Progenitor cell of endocrine pancreas (in vitro differentiated cells): ENCODE results near the gene PALLD. TPM values are rescaled to one million over a fixed set of nuclear protein-coding genes. Genes with fewer than 3 reads are reported as not detected.

Source experiments
- DNase-seq: peaks from one replicate; pipeline ENCODE4 v3.0.0; 2021; ENCODE audit warnings: low spot score; ENCODE audit not compliant: unreplicated experiment
- H3K27ac Mint-ChIP-seq: 2 replicates; pipeline ENCODE4 v1.8.0; 2021; ENCODE audit warnings: mild to moderate bottlenecking, moderate library complexity, mixed read lengths
- H3K27me3 Mint-ChIP-seq: 2 replicates; pipeline ENCODE4 v1.8.0; 2021; ENCODE audit warnings: mixed read lengths
- H3K36me3 Mint-ChIP-seq: 2 replicates; pipeline ENCODE4 v1.8.0; 2022; ENCODE audit warnings: mixed read lengths; ENCODE audit not compliant: insufficient read depth
- H3K4me1 Mint-ChIP-seq: 2 replicates; pipeline ENCODE4 v1.8.0; 2021; ENCODE audit warnings: low read depth, mixed read lengths
- H3K4me3 Mint-ChIP-seq: 2 replicates; pipeline ENCODE4 v1.8.0; 2021; ENCODE audit warnings: low read depth, mild to moderate bottlenecking, moderate library complexity, mixed read lengths
- H3K9me3 Mint-ChIP-seq: 2 replicates; pipeline ENCODE4 v1.8.0; 2021; ENCODE audit warnings: low read depth, mixed read lengths
- total RNA-seq: library from RNA; stranded (reverse); gene quantifications from 2 replicates; pipeline ENCODE4 v1.2.1, GENCODE V29; 2021
- TF ChIP-seq, protein P1 (sequence below): fragments of 200-600 bp; sonication (generic); IDR thresholded peaks from one replicate; pipeline ENCODE4 v1.5.0; 2021; ENCODE audit warnings: antibody characterized with exemption, mild to moderate bottlenecking; ENCODE audit not compliant: unreplicated experiment

Gene PALLD
- total RNA-seq, 1 donor from 2014 or later = 43.2 TPM

DNA sequence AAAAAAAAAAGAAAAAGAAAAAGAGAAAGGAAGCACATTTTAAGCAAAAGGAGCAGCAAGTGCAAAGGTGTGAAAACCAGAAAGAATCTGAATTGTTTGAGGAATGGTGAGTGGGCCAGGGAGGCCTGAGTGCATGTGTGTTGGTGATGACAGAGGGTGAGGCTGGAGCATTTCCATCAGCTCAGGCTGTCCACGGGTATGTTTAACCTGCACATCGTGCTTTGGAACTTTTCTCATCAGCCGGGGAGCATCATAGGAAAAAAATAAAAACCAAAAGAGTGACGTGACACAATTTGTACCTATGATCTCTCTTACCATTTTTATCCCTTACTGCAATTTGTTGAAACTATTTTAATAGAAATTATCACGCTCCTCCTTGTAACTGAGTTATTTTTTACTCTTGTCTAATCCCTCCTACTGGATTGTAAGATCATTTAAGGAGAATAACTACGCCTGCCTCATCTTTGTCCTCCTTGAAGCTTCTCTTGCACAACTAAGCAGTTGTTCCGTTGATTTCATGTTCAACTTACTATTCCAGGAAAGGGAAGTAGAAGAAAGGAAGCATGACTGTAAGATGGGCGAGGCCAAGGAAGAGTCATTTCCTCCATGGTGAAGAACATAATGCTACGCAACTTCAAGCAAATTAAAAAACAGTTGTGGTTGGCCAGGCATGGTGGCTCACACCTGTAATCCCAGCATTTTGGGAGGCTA, 7.0 kb downstream of the PALLD start:
- Mint-ChIP-seq H3K27ac (no peak overlapping the region), H3K4me1 (peaks cover 6% of the 10 kb centered on the region), H3K36me3 (no peaks in the 10 kb centered on the region), H3K9me3 (no peaks in the 10 kb centered on the region), H3K27me3 (peaks cover 36% of the 10 kb centered on the region), H3K4me3 (no peak overlapping the region)
- no peak for DNase-seq
- TF ChIP-seq, protein P1, sequence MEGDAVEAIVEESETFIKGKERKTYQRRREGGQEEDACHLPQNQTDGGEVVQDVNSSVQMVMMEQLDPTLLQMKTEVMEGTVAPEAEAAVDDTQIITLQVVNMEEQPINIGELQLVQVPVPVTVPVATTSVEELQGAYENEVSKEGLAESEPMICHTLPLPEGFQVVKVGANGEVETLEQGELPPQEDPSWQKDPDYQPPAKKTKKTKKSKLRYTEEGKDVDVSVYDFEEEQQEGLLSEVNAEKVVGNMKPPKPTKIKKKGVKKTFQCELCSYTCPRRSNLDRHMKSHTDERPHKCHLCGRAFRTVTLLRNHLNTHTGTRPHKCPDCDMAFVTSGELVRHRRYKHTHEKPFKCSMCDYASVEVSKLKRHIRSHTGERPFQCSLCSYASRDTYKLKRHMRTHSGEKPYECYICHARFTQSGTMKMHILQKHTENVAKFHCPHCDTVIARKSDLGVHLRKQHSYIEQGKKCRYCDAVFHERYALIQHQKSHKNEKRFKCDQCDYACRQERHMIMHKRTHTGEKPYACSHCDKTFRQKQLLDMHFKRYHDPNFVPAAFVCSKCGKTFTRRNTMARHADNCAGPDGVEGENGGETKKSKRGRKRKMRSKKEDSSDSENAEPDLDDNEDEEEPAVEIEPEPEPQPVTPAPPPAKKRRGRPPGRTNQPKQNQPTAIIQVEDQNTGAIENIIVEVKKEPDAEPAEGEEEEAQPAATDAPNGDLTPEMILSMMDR = no peak

DNA sequence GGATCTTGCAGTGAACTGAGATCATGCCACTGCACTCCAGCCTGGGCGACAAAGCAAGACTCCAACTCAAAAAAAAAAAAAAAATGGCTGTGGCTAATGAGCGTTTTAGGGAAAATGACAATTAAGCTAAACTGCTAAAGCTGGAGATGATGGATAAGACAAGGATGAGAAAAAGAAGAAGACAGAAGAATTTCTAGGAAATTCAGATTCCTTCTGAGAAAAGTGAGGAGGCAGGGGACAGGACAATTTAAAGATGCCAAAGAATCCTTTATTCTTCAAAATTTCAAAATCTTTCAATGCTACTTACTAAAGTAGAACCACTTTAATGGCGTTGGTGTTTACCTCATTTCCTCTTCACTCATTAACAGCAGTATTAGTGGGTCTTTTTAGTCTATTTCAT, 7.7 kb downstream of the PALLD start:
- Mint-ChIP-seq H3K9me3 (no peaks in the 10 kb centered on the region), H3K27me3 (peaks cover 36% of the 10 kb centered on the region), H3K27ac (no peak overlapping the region), H3K36me3 (no peaks in the 10 kb centered on the region), H3K4me3 (no peak overlapping the region), H3K4me1 (peaks cover 6% of the 10 kb centered on the region)
- TF ChIP-seq, protein P1 = no peak
- no peak for DNase-seq

DNA sequence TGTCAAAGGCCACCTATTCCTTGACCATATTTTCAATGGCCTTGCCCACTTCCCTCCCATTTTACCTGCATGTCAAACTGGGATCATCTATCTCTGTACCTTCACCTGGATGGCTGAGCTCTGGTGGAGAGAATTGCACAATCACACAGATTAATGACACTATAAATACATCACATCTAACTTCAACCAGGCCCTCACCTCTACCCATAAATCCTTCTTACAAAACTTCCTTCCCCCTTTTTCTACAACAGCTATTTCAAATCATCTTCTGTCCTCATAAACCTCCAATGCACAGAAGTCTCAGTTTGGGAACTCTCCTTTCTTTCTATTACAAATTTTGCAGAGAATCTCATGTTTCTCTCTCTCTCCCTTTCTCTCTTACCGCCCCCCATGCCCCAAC, 9.2 kb downstream of the PALLD start:
- DNase-seq = no peak
- H3K4me3 Mint-ChIP-seq = no peak overlapping the region
- H3K27ac Mint-ChIP-seq = no peak overlapping the region
- no peaks in the 10 kb centered on the region for H3K9me3 Mint-ChIP-seq
- H3K4me1 Mint-ChIP-seq = peaks cover 6% of the 10 kb centered on the region
- TF ChIP-seq, protein P1 = no peak
- H3K27me3 Mint-ChIP-seq = peaks cover 30% of the 10 kb centered on the region
- no peaks in the 10 kb centered on the region for H3K36me3 Mint-ChIP-seq

DNA sequence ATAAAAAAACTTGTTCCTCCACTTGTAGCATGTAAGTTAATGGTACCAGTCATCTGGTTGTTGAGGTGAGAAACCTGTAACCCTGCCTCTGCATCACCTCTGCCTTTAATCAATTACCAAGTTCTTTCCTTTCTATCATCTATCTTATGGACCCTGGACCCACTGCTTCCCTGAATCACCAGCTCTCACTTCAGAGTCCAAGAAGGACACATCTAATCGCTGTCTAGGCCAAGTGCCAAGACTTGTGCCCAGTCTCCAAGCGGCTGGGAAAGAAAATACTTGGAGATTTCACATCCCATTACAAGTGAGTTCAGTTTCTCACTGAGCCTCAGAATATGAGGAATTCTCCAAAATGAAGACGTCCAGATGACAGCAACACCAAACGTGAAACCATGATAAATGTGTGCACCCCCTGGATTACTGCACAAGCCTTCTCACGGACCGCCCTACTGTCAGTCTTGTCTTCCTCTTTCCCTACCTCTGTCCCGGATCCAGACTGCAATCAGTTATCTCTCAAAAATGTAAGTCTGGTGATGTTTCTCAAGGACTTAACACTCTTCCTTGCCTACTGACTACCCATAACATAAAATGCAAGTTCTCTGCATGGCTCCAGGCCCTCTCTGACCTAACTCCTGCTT, 10.4 kb downstream of the PALLD start:
- no peaks in the 10 kb centered on the region for H3K4me1 Mint-ChIP-seq
- DNase-seq = no peak
- H3K9me3 Mint-ChIP-seq = no peaks in the 10 kb centered on the region
- H3K36me3 Mint-ChIP-seq = no peaks in the 10 kb centered on the region
- no peak overlapping the region for H3K27ac Mint-ChIP-seq
- peaks cover 24% of the 10 kb centered on the region for H3K27me3 Mint-ChIP-seq
- H3K4me3 Mint-ChIP-seq = no peak overlapping the region
- TF ChIP-seq, protein P1 = no peak

DNA sequence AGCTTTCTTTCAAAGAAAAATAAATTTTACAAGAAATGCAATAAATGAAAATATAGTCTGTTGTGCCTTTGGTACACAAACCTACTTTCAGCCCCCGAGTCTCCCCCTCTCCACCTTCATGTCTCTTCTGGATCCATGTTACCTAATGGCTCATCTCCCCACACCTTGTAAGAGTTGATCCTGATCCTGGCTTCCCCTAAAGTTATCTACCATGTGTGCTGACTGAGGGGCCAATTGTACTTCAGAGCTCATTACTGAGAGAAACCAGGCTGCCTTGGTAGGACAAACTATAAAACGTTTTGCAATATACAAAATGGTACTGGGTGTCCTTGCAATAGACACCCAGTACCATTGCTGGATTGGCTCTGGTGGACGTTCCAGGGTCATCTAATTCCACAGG, 11.8 kb downstream of the PALLD start:
- TF ChIP-seq, protein P1 = no peak
- DNase-seq = no peak
- Mint-ChIP-seq H3K27ac (no peak overlapping the region), H3K9me3 (no peaks in the 10 kb centered on the region), H3K4me1 (no peaks in the 10 kb centered on the region), H3K27me3 (peaks cover 21% of the 10 kb centered on the region), H3K36me3 (no peaks in the 10 kb centered on the region), H3K4me3 (no peak overlapping the region)
